GM23338 (cell line): ENCODE measurements around the gene SH2D1A.

ENCODE experiments used
- EZH2 ChIP-seq: fragments of 200-600 bp; sonication (generic); IDR thresholded peaks from one replicate; pipeline ENCODE4 v1.8.0; 2017; ENCODE audit warnings: antibody characterized with exemption, mild to moderate bottlenecking, low read depth; ENCODE audit not compliant: unreplicated experiment
- EZH2phosphoT487 ChIP-seq: fragments of 200-600 bp; sonication (generic); IDR thresholded peaks from one replicate; pipeline ENCODE4 v1.8.1; 2018; ENCODE audit warnings: antibody characterized with exemption; ENCODE audit not compliant: unreplicated experiment
- TF ChIP-seq, protein P1 (sequence below), 2 experiments: fragments of 200-600 bp in 1 of 2; sonication (generic) in 1 of 2; conservative IDR thresholded peaks; 2 replicates each; pipeline versions ENCODE4 v1.5.1 to v1.6.1; 2016 to 2017; ENCODE audit warnings: antibody characterized with exemption in 2 of 2, low read depth in 2 of 2, mild to moderate bottlenecking in 2 of 2, moderate library complexity in 1 of 2
- TF ChIP-seq, protein P2 (sequence below): IDR thresholded peaks from one replicate; pipeline ENCODE4 v1.6.1; 2018; ENCODE audit warnings: antibody characterized with exemption; ENCODE audit not compliant: unreplicated experiment

DNA sequence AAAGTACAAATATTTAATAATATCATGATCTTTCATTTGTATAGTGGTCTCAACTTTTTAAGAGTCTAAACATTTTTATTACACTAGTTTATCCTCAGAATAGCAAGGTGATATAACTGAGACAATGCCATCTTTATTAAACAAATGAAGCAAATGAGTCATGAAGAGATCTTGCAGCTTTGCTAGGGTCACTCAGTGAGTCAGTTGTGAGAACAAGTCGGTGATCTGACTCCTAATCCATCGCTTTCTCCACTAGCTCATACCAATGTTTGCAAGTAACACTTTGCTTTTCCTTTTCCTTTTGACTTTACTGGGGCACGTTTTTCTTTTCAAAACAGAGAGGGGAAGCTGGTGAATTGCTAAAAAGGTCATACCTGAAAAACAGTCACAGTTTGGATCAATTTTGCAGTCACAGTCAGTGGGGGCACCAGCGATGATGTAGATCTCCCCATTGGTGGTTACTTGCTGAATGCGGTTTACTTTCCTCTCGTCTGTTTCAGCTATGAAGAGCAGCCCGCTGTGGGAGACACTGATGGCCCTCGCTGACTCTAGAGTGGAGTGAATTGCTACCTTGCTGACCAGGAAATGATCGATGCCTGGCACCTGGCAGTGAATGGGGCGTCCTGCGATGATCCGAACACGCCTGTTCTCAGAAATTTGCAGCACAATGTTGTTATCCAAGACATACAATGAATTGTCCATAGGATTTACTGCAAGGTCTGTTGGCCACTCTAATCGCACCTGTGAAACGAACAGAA is 75.7 kb downstream of the SH2D1A start:
- TF ChIP-seq, protein P1, sequence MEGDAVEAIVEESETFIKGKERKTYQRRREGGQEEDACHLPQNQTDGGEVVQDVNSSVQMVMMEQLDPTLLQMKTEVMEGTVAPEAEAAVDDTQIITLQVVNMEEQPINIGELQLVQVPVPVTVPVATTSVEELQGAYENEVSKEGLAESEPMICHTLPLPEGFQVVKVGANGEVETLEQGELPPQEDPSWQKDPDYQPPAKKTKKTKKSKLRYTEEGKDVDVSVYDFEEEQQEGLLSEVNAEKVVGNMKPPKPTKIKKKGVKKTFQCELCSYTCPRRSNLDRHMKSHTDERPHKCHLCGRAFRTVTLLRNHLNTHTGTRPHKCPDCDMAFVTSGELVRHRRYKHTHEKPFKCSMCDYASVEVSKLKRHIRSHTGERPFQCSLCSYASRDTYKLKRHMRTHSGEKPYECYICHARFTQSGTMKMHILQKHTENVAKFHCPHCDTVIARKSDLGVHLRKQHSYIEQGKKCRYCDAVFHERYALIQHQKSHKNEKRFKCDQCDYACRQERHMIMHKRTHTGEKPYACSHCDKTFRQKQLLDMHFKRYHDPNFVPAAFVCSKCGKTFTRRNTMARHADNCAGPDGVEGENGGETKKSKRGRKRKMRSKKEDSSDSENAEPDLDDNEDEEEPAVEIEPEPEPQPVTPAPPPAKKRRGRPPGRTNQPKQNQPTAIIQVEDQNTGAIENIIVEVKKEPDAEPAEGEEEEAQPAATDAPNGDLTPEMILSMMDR (conservative IDR thresholded peaks at IDR 0.05; ENCODE audit: low read depth in 2 of 2): no peak
- TF ChIP-seq EZH2 (no peak), EZH2phosphoT487 (no peak)
- TF ChIP-seq, protein P2, sequence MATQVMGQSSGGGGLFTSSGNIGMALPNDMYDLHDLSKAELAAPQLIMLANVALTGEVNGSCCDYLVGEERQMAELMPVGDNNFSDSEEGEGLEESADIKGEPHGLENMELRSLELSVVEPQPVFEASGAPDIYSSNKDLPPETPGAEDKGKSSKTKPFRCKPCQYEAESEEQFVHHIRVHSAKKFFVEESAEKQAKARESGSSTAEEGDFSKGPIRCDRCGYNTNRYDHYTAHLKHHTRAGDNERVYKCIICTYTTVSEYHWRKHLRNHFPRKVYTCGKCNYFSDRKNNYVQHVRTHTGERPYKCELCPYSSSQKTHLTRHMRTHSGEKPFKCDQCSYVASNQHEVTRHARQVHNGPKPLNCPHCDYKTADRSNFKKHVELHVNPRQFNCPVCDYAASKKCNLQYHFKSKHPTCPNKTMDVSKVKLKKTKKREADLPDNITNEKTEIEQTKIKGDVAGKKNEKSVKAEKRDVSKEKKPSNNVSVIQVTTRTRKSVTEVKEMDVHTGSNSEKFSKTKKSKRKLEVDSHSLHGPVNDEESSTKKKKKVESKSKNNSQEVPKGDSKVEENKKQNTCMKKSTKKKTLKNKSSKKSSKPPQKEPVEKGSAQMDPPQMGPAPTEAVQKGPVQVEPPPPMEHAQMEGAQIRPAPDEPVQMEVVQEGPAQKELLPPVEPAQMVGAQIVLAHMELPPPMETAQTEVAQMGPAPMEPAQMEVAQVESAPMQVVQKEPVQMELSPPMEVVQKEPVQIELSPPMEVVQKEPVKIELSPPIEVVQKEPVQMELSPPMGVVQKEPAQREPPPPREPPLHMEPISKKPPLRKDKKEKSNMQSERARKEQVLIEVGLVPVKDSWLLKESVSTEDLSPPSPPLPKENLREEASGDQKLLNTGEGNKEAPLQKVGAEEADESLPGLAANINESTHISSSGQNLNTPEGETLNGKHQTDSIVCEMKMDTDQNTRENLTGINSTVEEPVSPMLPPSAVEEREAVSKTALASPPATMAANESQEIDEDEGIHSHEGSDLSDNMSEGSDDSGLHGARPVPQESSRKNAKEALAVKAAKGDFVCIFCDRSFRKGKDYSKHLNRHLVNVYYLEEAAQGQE: no peak
